GM12891 (cell line): ENCODE measurements around the gene SERPINB1.

Experiments
- POLR2A ChIP-seq: IDR thresholded peaks from 2 replicates; pipeline ENCODE4 v1.6.1; 2011; ENCODE audit warnings: low read depth, low read length, control low read depth
- POLR2AphosphoS5 ChIP-seq: IDR thresholded peaks from 2 replicates; pipeline ENCODE4 v1.6.1; 2011; ENCODE audit warnings: low read depth, low read length, control low read depth
- SPI1 ChIP-seq: IDR thresholded peaks from 2 replicates; pipeline ENCODE4 v1.6.1; 2011; ENCODE audit warnings: low read depth, low read length, control low read depth
- TAF1 ChIP-seq: IDR thresholded peaks from 2 replicates; pipeline ENCODE4 v1.6.1; 2011; ENCODE audit warnings: low read depth, low read length, control low read depth

DNA sequence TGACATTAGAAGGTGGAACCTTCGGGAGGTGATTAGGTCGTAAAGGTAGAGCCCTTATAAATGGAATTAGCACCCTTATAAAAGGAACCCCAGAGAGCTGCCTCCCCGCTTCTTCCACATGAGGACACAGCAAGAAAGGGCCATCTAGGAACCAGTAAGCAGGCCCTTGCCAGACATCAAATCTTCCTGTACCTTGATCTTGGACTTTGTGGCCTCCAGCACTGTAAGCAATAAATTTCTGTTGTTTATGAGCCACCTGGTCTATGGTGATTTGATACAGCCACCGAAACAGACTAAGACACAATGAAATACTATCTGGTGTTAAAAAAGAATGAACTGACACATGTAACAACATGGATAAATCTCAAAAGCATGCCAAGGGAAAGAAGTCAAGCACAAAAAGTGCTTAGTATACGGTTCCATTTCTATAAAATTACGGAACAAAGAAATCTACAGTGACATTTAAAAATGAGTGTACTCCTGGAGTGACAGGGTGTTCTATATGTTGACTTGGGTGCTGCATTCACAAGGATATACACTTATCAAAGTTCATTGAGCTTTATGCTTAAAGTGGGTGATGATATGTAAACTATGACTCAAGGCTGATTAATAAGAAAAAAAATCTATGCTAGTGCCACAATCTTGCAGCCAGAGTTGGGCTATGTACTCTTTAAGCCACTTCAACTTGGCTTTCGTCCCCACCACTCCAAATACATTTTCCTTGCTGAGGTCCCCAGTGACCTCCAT lies 18.4 kb downstream of the SERPINB1 start:
- TF ChIP-seq TAF1 (no peak), POLR2AphosphoS5 (no peak), SPI1 (no peak), POLR2A (no peak)
